NCI-H460 (cell line): ENCODE data around the gene KIAA0232. TPM values are rescaled to one million over a fixed set of nuclear protein-coding genes. Genes with fewer than 3 reads are reported as not detected.
"Not testable (repeated sequence)": the region's sequence is repeated elsewhere in the genome, so short reads cannot be mapped to it uniquely, and the experiment has no call there.

ENCODE experiments used
- DNase-seq: peaks from one replicate; pipeline ENCODE4 v3.0.0-alpha.2; 2016; ENCODE audit warnings: low read depth; ENCODE audit errors: extremely low read depth
- total RNA-seq: library from RNA; depleted of rRNA; stranded (reverse); fragments of >200 nt; shearing (Covaris generic); gene quantifications from 2 replicates; pipeline ENCODE4 v1.2.3, GENCODE V29; 2014

KIAA0232 gene
- total RNA-seq, 1 experiment from 2014 or later, result 12.0 TPM

GRCh38 chr4:6911917-6912316 lies 129.4 kb downstream of the KIAA0232 start:
- DNase-seq, result not testable (repeated sequence)

GRCh38 chr4:6912441-6912840 lies 129.9 kb downstream of the KIAA0232 start:
- DNase-seq, result no peak

GRCh38 chr4:6913350-6913905 lies 130.9 kb downstream of the KIAA0232 start:
- DNase-seq, result no peak

- DNase-seq, result no peak
Observed at GRCh38 chr4:6914448-6914847, 131.9 kb downstream of the KIAA0232 start.

GRCh38 chr4:6915041-6916005 lies 132.8 kb downstream of the KIAA0232 start:
- no peak for DNase-seq

- no peak for DNase-seq
Observed at GRCh38 chr4:6916069-6916586, 133.6 kb downstream of the KIAA0232 start.

GRCh38 chr4:6916587-6917460 lies 134.3 kb downstream of the KIAA0232 start:
- DNase-seq, result no peak

GRCh38 chr4:6917461-6918271 lies 135.1 kb downstream of the KIAA0232 start:
- DNase-seq, result no peak

GRCh38 chr4:6918338-6918737 lies 135.8 kb downstream of the KIAA0232 start:
- DNase-seq, result no peak

GRCh38 chr4:6920171-6920570 lies 137.6 kb downstream of the KIAA0232 start:
- DNase-seq, result no peak

- no peak for DNase-seq
Observed at GRCh38 chr4:6923507-6923906, 141.0 kb downstream of the KIAA0232 start.

- DNase-seq, result no peak
Observed at GRCh38 chr4:6924361-6924779, 141.8 kb downstream of the KIAA0232 start.

GRCh38 chr4:6925357-6925836 lies 142.9 kb downstream of the KIAA0232 start:
- DNase-seq, result no peak

- DNase-seq, result no peak
Observed at GRCh38 chr4:6926081-6926480, 143.6 kb downstream of the KIAA0232 start.

- no peak for DNase-seq
Observed at GRCh38 chr4:6926681-6927478, 144.4 kb downstream of the KIAA0232 start.

- no peak for DNase-seq
Observed at GRCh38 chr4:6928081-6928480, 145.6 kb downstream of the KIAA0232 start.

- no peak for DNase-seq
Observed at GRCh38 chr4:6929339-6929811, 146.8 kb downstream of the KIAA0232 start.

GRCh38 chr4:6929812-6930464 lies 147.4 kb downstream of the KIAA0232 start:
- DNase-seq, result no peak
